HL-60/S4 treated with retinoic acid at 250 ng/mL for 4 days and 3 days (cell line): ENCODE results near the gene COL10A1.
"Not testable (repeated sequence)": the region's sequence is repeated elsewhere in the genome, so short reads cannot be mapped to it uniquely, and the experiment has no call there.

Experiments
- in situ Hi-C: fragments of 300-500 bp; cut with MboI; formaldehyde crosslinking; loops from 2 replicates; pipeline ENCODE4 v1.7.0; 2022; ENCODE audit warnings: low sequenced_read_pairs

The COL10A1 gene

GRCh38 chr6:116127771-116128493 is 2.0 kb upstream of the COL10A1 start:
- in situ Hi-C loops, result no loop called here

DNA sequence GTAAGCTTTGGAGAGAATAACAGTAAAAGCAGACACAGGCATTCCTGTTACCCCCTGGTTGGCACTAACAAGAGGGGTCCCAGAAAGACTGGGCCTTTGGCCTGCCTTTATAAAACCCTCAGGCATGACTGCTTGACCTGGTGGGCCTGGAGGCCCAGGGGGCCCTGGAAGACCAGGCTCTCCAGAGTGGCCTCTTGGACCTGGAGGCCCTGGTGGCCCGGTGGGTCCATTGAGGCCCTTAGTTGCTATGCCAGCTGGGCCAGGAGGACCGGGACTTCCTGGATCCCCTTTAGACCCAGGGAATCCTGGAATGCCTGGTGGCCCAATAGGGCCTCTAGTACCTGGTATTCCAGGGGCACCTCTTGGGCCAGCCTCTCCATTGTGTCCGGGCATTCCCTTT is 5.5 kb downstream of the COL10A1 start:
- in situ Hi-C loops, result no loop called here

GRCh38 chr6:116118608-116119007 is 7.3 kb downstream of the COL10A1 start:
- in situ Hi-C loops, result no loop called here

- in situ Hi-C loops, result no loop called here
Observed at GRCh38 chr6:116115781-116116180, 10.2 kb downstream of the COL10A1 start.

GRCh38 chr6:116113386-116113785 is 12.5 kb downstream of the COL10A1 start:
- in situ Hi-C loops, result no loop called here

- in situ Hi-C loops, result no loop called here
Observed at GRCh38 chr6:116111552-116112528, 14.1 kb downstream of the COL10A1 start.

GRCh38 chr6:116108836-116109235 is 17.1 kb downstream of the COL10A1 start:
- in situ Hi-C loops, result no loop called here

GRCh38 chr6:116106146-116106545 is 19.8 kb downstream of the COL10A1 start:
- in situ Hi-C loops, result no loop called here

DNA sequence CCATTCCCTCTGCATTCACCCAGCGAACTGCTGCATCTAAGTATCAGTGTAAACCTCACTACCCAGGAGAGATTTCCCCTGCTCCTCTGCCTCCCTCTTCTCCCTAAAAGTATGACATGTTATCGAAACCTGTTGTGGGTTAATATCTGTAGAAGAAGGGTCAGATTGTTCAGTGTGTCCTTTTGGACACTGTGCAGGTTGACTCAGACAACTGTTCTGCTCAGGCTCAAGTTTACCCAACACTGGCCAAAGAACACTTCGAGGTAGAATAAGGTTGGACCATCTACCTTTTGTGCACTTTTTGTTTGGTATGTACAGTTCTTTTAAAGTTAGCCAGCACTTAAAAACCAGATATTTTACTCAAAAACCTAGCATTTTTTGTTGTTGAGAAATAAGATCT is 20.7 kb downstream of the COL10A1 start:
- in situ Hi-C loops, result no loop called here

DNA sequence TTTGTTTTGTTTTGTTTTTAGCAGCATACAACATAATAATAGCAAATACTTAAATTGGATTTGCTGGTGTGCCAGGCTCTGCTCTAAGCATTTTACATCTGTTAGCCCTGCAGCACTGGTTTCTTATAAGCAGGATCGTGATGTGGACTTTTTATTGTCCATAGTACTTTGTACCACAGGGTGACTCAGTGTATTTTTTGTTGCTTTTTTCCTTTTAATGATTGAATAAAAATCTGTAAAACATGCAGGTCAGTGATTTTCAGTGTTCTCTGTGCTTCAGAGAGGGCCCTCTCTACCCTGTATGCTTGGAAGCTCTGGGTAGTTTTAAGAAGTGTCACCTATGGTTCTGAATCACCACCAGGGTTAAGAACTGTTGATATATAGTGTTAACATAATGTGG is 21.3 kb downstream of the COL10A1 start:
- in situ Hi-C loops, result no loop called here

- in situ Hi-C loops, result no loop called here
Observed at GRCh38 chr6:116102873-116103272, 23.1 kb downstream of the COL10A1 start.

- in situ Hi-C loops, result no loop called here
Observed at GRCh38 chr6:116101790-116102189, 24.1 kb downstream of the COL10A1 start.

DNA sequence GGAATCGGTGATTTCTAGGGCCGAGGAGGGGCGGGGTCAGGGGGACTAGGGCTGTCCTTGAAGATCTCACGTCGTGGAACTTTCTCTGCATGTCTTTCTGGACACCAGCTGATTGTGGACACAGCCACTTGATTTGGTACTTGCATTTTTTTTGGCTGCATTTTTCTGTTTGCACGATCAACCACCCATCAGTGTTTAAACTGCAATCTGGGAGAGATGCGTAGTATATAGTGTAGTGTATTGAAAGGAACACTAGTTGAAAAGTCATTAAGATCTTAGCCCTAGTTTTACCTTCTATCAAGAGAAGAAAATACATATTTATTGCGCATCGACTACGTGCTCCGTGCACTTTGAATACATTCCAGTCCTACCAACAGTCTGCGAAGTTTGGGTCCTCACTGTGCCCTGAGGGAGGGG is 24.6 kb downstream of the COL10A1 start:
- in situ Hi-C loops, result no loop called here

- in situ Hi-C loops, result no loop called here
Observed at GRCh38 chr6:116100419-116101301, 25.3 kb downstream of the COL10A1 start, which contains the start of gene NT5DC1. Gene NT5DC1, plus strand, starts transcription at chr6:116100853. Its CDS starts 78 bp downstream, at chr6:116100931.

DNA sequence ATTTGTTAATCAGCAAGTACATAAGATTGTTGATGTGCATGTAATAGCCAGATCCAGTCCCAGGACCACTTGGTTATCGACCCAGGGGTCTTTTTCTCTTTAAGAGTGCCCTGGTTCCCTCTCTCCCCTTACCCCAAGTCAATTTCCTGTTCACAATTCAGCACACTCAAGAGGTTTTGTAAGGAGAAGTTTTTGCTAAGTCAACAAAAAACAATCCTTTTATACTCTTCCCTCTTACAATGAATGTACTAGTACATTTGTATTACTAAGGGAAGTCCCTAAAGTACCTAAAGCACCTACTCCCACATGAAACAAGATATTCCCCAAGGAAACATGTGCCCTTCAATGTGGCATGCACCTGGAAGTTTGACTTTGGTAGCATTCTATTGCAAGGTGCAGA is 26.9 kb downstream of the COL10A1 start:
- in situ Hi-C loops, result no loop called here

DNA sequence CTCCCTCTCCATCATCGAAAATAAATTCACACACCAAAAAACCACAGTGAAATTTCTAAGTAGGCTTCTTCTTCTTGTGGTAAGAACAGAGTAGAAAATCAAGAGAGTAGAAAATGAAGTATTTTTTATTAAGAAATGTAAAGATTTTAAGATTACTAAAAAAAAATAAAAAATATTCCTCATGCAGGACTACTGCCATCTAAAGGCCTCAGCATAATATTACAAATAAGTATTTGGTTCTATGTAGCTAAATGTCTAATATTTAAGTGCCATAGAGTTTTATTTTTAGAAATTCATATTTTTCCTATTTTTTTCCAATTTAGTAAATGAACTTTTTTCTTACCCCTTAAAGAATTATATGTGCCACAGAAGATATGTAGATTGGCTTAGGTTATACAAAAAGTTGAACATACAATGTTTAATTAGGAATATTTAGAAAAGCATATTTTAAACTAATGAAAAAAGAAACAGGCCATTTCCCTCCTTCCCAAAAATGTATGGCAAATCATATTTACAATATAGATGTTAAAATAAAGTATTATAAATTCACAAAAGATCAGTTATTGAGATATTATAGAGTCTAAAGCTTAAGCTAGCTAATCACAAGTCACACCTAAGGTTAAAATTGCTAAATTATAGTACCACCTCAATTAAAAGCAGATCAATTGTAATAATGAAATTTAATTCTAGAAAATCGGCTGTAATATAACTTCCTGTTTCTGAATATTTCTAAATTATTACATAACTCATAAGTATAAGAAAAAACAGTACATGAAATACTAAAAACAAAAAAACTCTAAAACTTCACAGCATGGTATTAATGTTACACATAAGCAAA is 28.7 kb downstream of the COL10A1 start:
- in situ Hi-C loops, result no loop called here

- in situ Hi-C loops, result not testable (repeated sequence)
Observed at GRCh38 chr6:116096048-116096759, 29.7 kb downstream of the COL10A1 start.

DNA sequence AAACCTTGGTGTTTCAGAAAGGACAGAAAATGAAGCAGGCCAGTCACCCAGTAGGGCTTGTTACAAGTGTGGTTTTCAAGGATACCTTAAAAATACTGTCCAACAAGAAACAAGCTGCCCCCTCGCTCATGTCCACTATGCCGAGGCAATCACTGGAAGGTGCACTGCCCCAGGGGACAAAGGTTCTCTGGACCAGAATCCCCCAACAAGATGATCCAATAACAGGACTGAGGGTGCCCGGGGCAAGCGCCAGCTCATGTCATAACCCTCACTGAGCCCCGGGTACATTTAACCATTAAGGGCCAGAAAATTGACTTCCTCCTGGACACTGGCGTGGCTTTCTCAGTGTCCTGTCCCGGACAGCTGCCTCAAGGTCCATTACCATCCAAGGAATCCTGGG is 31.9 kb downstream of the COL10A1 start:
- in situ Hi-C loops, result no loop called here

GRCh38 chr6:116090251-116090650 is 35.7 kb downstream of the COL10A1 start:
- in situ Hi-C loops, result no loop called here
